Mammary epithelial cell (primary cell): ENCODE data around the gene XAF1.

ENCODE experiments used
- EZH2 ChIP-seq: IDR thresholded peaks from 2 replicates; pipeline ENCODE4 v1.6.1; 2012; ENCODE audit warnings: low read length, inconsistent platforms, borderline replicate concordance
- TF ChIP-seq, protein P1 (sequence below), 2 donors: IDR thresholded peaks in 1 of 2; conservative IDR thresholded peaks in 1 of 2; 2 replicates each; pipeline ENCODE4 v1.5.1; 2011 to 2012; ENCODE audit warnings: inconsistent platforms in 2 of 2, low read length in 2 of 2, mild to moderate bottlenecking in 2 of 2, control low read depth in 1 of 2, low read depth in 1 of 2; ENCODE audit not compliant: insufficient read depth in 1 of 2; ENCODE audit errors: extremely low read depth in 1 of 2

- TF ChIP-seq, protein P1, sequence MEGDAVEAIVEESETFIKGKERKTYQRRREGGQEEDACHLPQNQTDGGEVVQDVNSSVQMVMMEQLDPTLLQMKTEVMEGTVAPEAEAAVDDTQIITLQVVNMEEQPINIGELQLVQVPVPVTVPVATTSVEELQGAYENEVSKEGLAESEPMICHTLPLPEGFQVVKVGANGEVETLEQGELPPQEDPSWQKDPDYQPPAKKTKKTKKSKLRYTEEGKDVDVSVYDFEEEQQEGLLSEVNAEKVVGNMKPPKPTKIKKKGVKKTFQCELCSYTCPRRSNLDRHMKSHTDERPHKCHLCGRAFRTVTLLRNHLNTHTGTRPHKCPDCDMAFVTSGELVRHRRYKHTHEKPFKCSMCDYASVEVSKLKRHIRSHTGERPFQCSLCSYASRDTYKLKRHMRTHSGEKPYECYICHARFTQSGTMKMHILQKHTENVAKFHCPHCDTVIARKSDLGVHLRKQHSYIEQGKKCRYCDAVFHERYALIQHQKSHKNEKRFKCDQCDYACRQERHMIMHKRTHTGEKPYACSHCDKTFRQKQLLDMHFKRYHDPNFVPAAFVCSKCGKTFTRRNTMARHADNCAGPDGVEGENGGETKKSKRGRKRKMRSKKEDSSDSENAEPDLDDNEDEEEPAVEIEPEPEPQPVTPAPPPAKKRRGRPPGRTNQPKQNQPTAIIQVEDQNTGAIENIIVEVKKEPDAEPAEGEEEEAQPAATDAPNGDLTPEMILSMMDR (conservative IDR thresholded peaks at IDR 0.05 in 1 of 2, IDR thresholded peaks at IDR 0.05 in 1 of 2; ENCODE audit: extremely low read depth in 1 of 2, insufficient read depth in 1 of 2, low read depth in 1 of 2, low read length in 2 of 2), result no peak
- no peak for TF ChIP-seq EZH2
Observed at GRCh38 chr17:6753006-6753445, 2.8 kb upstream of the XAF1 start.
